SK-N-SH treated with all-trans-retinoic acid at 6 μM for 48 hours (cell line): ENCODE results near the gene C1QTNF2.

ENCODE experiments used
- ATAC-seq: fragments of 200-7000 bp; cut with Tn5 transposase; 3 replicates; pipeline ENCODE4 v1.9.1; 2020; ENCODE audit warnings: mild to moderate bottlenecking, moderate library complexity
- ARNTL ChIP-seq: fragments of 450-650 bp; formaldehyde crosslinking; IDR thresholded peaks from 2 replicates; pipeline ENCODE4 v1.5.0; 2020; ENCODE audit warnings: low read depth, mild to moderate bottlenecking, moderate library complexity, borderline replicate concordance
- BACH2 ChIP-seq: fragments of 250-450 bp; sonication (Bioruptor Pico); IDR thresholded peaks from 2 replicates; pipeline ENCODE4 v1.9.0; 2021; ENCODE audit warnings: mild to moderate bottlenecking, borderline replicate concordance
- CREB5 ChIP-seq: fragments of 250-450 bp; sonication (Bioruptor Pico); IDR thresholded peaks from 2 replicates; pipeline ENCODE4 v1.5.1; 2020; ENCODE audit warnings: low read depth, mild to moderate bottlenecking, moderate library complexity
- CSDC2 ChIP-seq: fragments of 250-450 bp; sonication (Bioruptor Pico); IDR thresholded peaks from 2 replicates; pipeline ENCODE4 v1.5.0; 2020; ENCODE audit warnings: mild to moderate bottlenecking, moderate library complexity
- CSRNP3 ChIP-seq: fragments of 250-450 bp; sonication (Bioruptor Pico); IDR thresholded peaks from 2 replicates; pipeline ENCODE4 v1.5.1; 2021; ENCODE audit warnings: mild to moderate bottlenecking, moderate library complexity
- ESRRG ChIP-seq: fragments of 250-450 bp; sonication (Bioruptor Pico); IDR thresholded peaks from 2 replicates; pipeline ENCODE4 v1.6.1; 2021; ENCODE audit warnings: mild to moderate bottlenecking
- GLIS3 ChIP-seq: fragments of 250-450 bp; sonication (Bioruptor Pico); IDR thresholded peaks from 2 replicates; pipeline ENCODE4 v1.5.0; 2020; ENCODE audit warnings: mild to moderate bottlenecking, moderate library complexity
- ISL1 ChIP-seq: fragments of 250-450 bp; sonication (Bioruptor Pico); IDR thresholded peaks from 2 replicates; pipeline ENCODE4 v2.1.2; 2022; ENCODE audit warnings: mild to moderate bottlenecking, moderate library complexity
- OSR1 ChIP-seq: fragments of 250-450 bp; sonication (Bioruptor Pico); IDR thresholded peaks from 2 replicates; pipeline ENCODE4 v1.8.0; 2022; ENCODE audit warnings: moderate library complexity, mild to moderate bottlenecking, inconsistent platforms
- PATZ1 ChIP-seq: fragments of 250-450 bp; sonication (Bioruptor Pico); IDR thresholded peaks from 2 replicates; pipeline ENCODE4 v1.8.0; 2020; ENCODE audit warnings: mild to moderate bottlenecking, moderate library complexity, borderline replicate concordance
- PPARA ChIP-seq: fragments of 250-450 bp; sonication (Bioruptor Pico); IDR thresholded peaks from 2 replicates; pipeline ENCODE4 v1.5.0; 2020; ENCODE audit warnings: mild to moderate bottlenecking, borderline replicate concordance
- RARB ChIP-seq: fragments of 250-450 bp; sonication (Bioruptor Pico); IDR thresholded peaks from 2 replicates; pipeline ENCODE4 v1.8.0; 2021; ENCODE audit warnings: mild to moderate bottlenecking, moderate library complexity
- TCF4 ChIP-seq: fragments of 250-450 bp; sonication (Bioruptor Pico); IDR thresholded peaks from 2 replicates; pipeline ENCODE4 v1.8.0; 2021; ENCODE audit warnings: mild to moderate bottlenecking, moderate library complexity, borderline replicate concordance
- TOX ChIP-seq: fragments of 250-450 bp; sonication (Bioruptor Pico); IDR thresholded peaks from 2 replicates; pipeline ENCODE4 v1.8.0; 2021; ENCODE audit warnings: mild to moderate bottlenecking, moderate library complexity, borderline replicate concordance
- TSHZ2 ChIP-seq: fragments of 250-450 bp; sonication (Bioruptor Pico); IDR thresholded peaks from 2 replicates; pipeline ENCODE4 v1.5.0; 2020; ENCODE audit warnings: mild to moderate bottlenecking, moderate library complexity
- ZC3H10 ChIP-seq: fragments of 250-450 bp; sonication (Bioruptor Pico); IDR thresholded peaks from 2 replicates; pipeline ENCODE4 v1.5.1; 2021; ENCODE audit warnings: mild to moderate bottlenecking, moderate library complexity
- ZFP3 ChIP-seq: fragments of 250-450 bp; sonication (Bioruptor Pico); IDR thresholded peaks from 2 replicates; pipeline ENCODE4 v1.5.0; 2020; ENCODE audit warnings: mild to moderate bottlenecking, moderate library complexity
- ZNF565 ChIP-seq: fragments of 450-650 bp; formaldehyde crosslinking; conservative IDR thresholded peaks from 2 replicates; pipeline ENCODE4 v1.5.0; 2020; ENCODE audit warnings: low read depth, mild to moderate bottlenecking, moderate library complexity
- ZNF70 ChIP-seq: fragments of 450-650 bp; formaldehyde crosslinking; IDR thresholded peaks from 2 replicates; pipeline ENCODE4 v1.5.0; 2020; ENCODE audit warnings: mild to moderate bottlenecking, moderate library complexity
- ZNF8 ChIP-seq: fragments of 450-650 bp; formaldehyde crosslinking; IDR thresholded peaks from 2 replicates; pipeline ENCODE4 v1.5.0; 2020; ENCODE audit warnings: mild to moderate bottlenecking, moderate library complexity

C1QTNF2 gene

GRCh38 chr5:160324886-160325285 is 45.5 kb downstream of the C1QTNF2 start (continued):
- TF ChIP-seq ESRRG (CRISPR knock-in tag) = no peak
- no peak for TF ChIP-seq ZNF565 (CRISPR knock-in tag)
- no peak for TF ChIP-seq ZNF8 (CRISPR knock-in tag)
- no peak for TF ChIP-seq CSDC2
- TF ChIP-seq OSR1 = no peak
- TF ChIP-seq TCF4 (CRISPR knock-in tag) = no peak
- no peak for TF ChIP-seq ARNTL (CRISPR knock-in tag)
- no peak for TF ChIP-seq ISL1 (CRISPR knock-in tag)
- TF ChIP-seq CSRNP3 (CRISPR knock-in tag) = no peak
- TF ChIP-seq PPARA (CRISPR knock-in tag) = no peak

DNA sequence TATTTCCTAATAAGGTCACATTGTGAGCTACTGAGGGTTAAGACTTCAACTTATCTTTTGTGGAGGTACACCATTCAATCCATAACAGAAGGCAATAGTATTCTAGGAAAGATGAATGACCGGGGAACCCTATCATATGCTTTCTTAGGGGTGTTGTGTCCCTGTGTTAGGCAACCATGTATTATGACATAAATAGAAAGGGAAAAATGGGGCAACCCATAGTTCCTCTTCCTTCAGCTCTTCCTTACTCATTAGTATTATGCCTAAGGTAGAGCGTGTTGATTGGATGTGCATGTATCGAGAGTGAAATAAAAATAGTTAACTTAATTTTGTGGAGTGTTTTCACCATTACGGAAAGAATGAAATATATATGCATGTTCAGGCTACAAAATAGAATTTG is 52.0 kb downstream of the C1QTNF2 start:
- no peak for TF ChIP-seq TOX (CRISPR knock-in tag)
- TF ChIP-seq ISL1 (CRISPR knock-in tag) = no peak
- no peak for TF ChIP-seq ZNF8 (CRISPR knock-in tag)
- no peak for TF ChIP-seq ZNF70
- no peak for TF ChIP-seq OSR1
- TF ChIP-seq TSHZ2 (CRISPR knock-in tag) = no peak
- TF ChIP-seq ZFP3 (CRISPR knock-in tag) = no peak
- TF ChIP-seq GLIS3 (CRISPR knock-in tag) = no peak
- no peak for TF ChIP-seq BACH2 (CRISPR knock-in tag)
- no peak for TF ChIP-seq CSRNP3 (CRISPR knock-in tag)
- no peak for TF ChIP-seq CSDC2
- no peak for TF ChIP-seq TCF4 (CRISPR knock-in tag)
- no peak for TF ChIP-seq PATZ1 (CRISPR knock-in tag)
- TF ChIP-seq ESRRG (CRISPR knock-in tag) = no peak
- no peak for TF ChIP-seq RARB (CRISPR knock-in tag)
- TF ChIP-seq CREB5 (CRISPR knock-in tag) = no peak
- TF ChIP-seq, all 23 proteins: peak for 0
- no peak for ATAC-seq

DNA sequence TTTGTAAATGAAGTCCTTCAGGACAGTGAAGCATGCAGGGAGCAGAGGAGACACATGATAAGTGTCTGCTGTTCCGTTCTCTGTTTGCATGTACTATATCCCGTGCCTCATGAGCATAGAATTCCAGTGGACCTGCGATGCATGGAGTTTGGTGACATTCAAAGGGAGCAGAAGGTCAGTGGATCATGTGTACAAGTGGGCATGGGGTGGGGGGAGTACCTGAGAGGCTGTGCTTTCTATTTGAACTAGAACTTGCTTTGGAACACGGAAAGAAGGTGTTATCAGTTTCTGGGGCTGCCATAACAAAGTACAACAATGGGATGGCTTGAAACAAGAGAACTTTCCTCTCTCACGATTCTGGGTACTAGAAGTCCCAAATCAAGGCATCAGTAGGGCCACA is 53.0 kb downstream of the C1QTNF2 start:
- TF ChIP-seq ZFP3 (CRISPR knock-in tag) = no peak
- no peak for ATAC-seq

- no peak for TF ChIP-seq OSR1
- no peak for TF ChIP-seq ZNF565 (CRISPR knock-in tag)
- no peak for TF ChIP-seq PPARA (CRISPR knock-in tag)
- TF ChIP-seq RARB (CRISPR knock-in tag) = no peak
- no peak for TF ChIP-seq ARNTL (CRISPR knock-in tag)
- no peak for TF ChIP-seq BACH2 (CRISPR knock-in tag)
- TF ChIP-seq ISL1 (CRISPR knock-in tag) = no peak
- no peak for TF ChIP-seq ZC3H10
- TF ChIP-seq CREB5 (CRISPR knock-in tag) = no peak
- no peak for TF ChIP-seq ZNF8 (CRISPR knock-in tag)
- TF ChIP-seq CSDC2 = no peak
- no peak for TF ChIP-seq TCF4 (CRISPR knock-in tag)
- TF ChIP-seq ESRRG (CRISPR knock-in tag) = no peak
- no peak; the same call in 2 of the 3 replicates for ATAC-seq
These were observed 54.5 kb downstream of the C1QTNF2 start for GRCh38 chr5:160315968-160316367.
